ENCODE measurements around the gene R3HDM4. TPM values are rescaled to one million over a fixed set of nuclear protein-coding genes. Genes with fewer than 3 reads are reported as not detected.
"Not testable (repeated sequence)": the region's sequence is repeated elsewhere in the genome, so short reads cannot be mapped to it uniquely, and the experiment has no call there.

R3HDM4 gene
- total RNA-seq: 61.4 and 63.1 TPM in 2 replicates
- long read RNA-seq, partial matches to known transcripts: 0 of 1 reads
- long read RNA-seq, other reads (novel, unspliced or antisense): 1 of 1 reads

DNA sequence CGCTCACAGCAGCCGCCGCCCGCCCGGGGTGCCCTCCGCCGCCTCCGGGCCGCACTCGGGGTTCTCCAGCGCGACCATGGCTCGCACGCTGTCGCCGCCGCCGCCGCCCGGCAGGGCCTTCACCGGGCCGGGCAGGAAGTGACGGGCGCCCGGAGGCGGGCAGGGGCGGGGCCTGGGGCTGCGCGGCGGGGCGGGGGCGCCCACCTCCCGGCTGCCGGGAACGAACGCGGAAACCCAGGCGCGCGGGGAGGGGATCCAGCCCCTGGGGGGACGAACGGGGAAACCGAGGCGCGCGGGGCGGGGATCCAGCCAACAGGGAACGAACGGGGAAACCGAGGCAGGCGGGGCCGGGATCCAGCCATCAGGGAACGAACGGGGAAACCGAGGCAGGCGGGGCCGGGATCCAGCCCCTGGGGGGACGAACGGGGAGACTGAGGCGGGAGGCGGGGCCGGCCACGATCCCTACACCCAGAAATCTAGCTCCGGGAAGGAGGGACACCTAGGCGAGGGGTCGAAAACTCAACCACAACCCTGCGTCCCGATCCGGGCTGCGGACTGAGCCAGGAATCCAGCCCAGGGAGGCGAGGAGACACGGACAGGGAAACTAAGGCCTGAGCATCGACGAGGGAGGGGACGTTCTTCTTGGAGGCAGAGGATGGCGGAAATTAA lies at the start of gene R3HDM4:
Gene R3HDM4, minus strand, starts transcription at position 140 of the 669 bp plus-strand sequence. Its CDS starts 62 bp downstream, at position 78.
- Mint-ChIP-seq H3K4me1 (ENCODE audit: low read depth) (peaks cover 8% of the 10 kb centered on the region), H3K36me3 (ENCODE audit: insufficient read depth) (no peaks in the 10 kb centered on the region), H3K4me3 (ENCODE audit: low read depth) (peak within 1 kb of the TSS; percentile 77), H3K27ac (peak within 1 kb of the TSS; percentile 77), H3K27me3 (peaks cover 6% of the 10 kb centered on the region), H3K9me3 (ENCODE audit: low read depth) (no peaks in the 10 kb centered on the region)
- peak; percentile 62 for DNase-seq (ENCODE audit: low spot score, unreplicated experiment)
- TF ChIP-seq, protein P1, sequence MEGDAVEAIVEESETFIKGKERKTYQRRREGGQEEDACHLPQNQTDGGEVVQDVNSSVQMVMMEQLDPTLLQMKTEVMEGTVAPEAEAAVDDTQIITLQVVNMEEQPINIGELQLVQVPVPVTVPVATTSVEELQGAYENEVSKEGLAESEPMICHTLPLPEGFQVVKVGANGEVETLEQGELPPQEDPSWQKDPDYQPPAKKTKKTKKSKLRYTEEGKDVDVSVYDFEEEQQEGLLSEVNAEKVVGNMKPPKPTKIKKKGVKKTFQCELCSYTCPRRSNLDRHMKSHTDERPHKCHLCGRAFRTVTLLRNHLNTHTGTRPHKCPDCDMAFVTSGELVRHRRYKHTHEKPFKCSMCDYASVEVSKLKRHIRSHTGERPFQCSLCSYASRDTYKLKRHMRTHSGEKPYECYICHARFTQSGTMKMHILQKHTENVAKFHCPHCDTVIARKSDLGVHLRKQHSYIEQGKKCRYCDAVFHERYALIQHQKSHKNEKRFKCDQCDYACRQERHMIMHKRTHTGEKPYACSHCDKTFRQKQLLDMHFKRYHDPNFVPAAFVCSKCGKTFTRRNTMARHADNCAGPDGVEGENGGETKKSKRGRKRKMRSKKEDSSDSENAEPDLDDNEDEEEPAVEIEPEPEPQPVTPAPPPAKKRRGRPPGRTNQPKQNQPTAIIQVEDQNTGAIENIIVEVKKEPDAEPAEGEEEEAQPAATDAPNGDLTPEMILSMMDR (IDR thresholded peaks at IDR 0.05; ENCODE audit: unreplicated experiment): no peak

DNA sequence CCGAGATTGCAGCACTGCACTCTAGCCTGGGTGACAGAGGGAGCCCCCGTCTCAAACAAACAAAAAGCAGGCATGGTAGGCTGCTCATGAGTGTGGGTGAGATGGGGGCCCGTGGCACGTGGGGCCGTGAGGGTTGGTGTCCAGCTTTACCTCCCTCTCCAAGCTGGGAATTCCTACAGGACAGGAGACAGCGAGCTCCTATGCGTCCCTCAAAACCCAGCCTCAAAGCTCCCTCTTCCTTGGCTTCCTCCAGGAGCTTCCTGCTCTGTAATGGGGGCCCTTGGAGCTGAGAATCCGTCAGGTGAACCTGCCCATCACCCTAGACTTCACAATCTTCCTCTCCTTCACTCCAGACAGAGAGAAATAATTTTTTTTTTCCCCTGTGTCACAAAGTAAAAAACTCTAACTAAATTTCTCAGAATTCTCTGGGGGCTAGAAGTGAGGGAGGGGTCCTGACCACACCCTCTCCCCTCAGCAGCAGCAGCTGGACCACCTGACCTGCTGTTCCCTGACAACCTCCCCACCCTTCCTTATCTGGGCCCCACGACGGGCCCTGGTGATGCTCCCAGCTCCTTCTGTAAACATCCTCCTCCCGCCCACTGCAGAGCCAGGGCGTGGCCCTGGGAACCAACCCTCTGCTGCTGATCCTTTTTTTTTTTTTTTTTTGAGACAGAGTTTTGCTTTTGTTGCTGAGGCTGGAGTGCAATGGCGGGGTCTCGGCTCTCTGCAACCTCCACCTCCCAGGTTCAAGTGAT lies 49.0 kb upstream of the R3HDM4 start:
- peak overlapping the region; percentile 31 for H3K4me3 Mint-ChIP-seq (ENCODE audit: low read depth)
- H3K36me3 Mint-ChIP-seq (ENCODE audit: insufficient read depth): peaks cover 28% of the 10 kb centered on the region
- H3K27ac Mint-ChIP-seq: peak overlapping the region; percentile 97

DNA sequence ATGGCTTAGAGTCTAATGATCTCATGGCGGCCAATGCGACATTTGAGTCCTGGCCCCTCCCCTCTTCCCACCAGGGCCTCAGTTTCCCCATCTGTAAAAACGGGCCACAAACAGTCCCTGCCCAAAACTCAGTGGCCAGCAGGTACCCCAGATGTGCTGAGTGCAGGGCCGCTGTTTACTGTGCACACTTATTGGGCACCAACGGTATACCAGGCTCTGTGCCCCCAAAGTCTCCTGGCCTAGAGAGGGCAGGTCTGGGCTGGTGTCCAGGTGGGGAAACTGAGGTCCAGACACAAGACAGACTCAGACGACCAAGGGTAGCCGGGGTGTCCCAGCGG lies 47.6 kb upstream of the R3HDM4 start:
- peak overlapping the region; percentile 82 for H3K27ac Mint-ChIP-seq
- H3K27me3 Mint-ChIP-seq: no peaks in the 10 kb centered on the region
- TF ChIP-seq, protein P1 (IDR thresholded peaks at IDR 0.05; ENCODE audit: unreplicated experiment): no peak
- H3K9me3 Mint-ChIP-seq (ENCODE audit: low read depth): no peaks in the 10 kb centered on the region
- no peak overlapping the region for H3K4me3 Mint-ChIP-seq (ENCODE audit: low read depth)
- no peak for DNase-seq (ENCODE audit: low spot score, unreplicated experiment)
- peaks cover 35% of the 10 kb centered on the region for H3K4me1 Mint-ChIP-seq (ENCODE audit: low read depth)
- peaks cover 19% of the 10 kb centered on the region for H3K36me3 Mint-ChIP-seq (ENCODE audit: insufficient read depth)

More for the DNA sequence above, 49.0 kb upstream of the R3HDM4 start:
- H3K4me1 Mint-ChIP-seq (ENCODE audit: low read depth): peaks cover 29% of the 10 kb centered on the region
- no peaks in the 10 kb centered on the region for H3K9me3 Mint-ChIP-seq (ENCODE audit: low read depth)
- TF ChIP-seq, protein P1 (IDR thresholded peaks at IDR 0.05; ENCODE audit: unreplicated experiment): no peak
- no peak for DNase-seq (ENCODE audit: low spot score, unreplicated experiment)
- no peaks in the 10 kb centered on the region for H3K27me3 Mint-ChIP-seq

DNA sequence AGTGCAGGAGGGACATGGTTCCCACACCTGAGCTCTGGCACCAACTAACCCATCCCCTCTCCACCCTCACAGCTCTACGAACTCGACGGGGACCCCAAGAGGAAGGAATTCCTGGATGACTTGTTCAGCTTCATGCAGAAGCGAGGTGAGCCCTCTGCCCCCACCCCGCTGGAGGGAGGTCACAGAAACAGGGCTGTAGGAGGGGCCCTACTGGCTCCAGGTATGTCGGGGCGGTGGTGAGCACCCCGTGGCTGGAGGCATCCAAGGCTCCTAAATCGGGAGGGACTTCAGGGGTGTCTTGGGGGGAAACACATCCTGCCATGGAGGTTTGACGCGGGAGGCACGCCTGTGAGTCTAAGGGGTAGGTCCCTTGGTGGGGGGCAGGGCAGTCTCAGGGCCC lies 47.0 kb upstream of the R3HDM4 start:
- no peak overlapping the region for H3K4me3 Mint-ChIP-seq (ENCODE audit: low read depth)
- no peak for DNase-seq (ENCODE audit: low spot score, unreplicated experiment)
- H3K27me3 Mint-ChIP-seq: no peaks in the 10 kb centered on the region
- H3K36me3 Mint-ChIP-seq (ENCODE audit: insufficient read depth): peaks cover 14% of the 10 kb centered on the region
- H3K4me1 Mint-ChIP-seq (ENCODE audit: low read depth): peaks cover 37% of the 10 kb centered on the region
- H3K27ac Mint-ChIP-seq: peak overlapping the region; percentile 94
- no peaks in the 10 kb centered on the region for H3K9me3 Mint-ChIP-seq (ENCODE audit: low read depth)
- TF ChIP-seq, protein P1 (IDR thresholded peaks at IDR 0.05; ENCODE audit: unreplicated experiment): peak; percentile 31

DNA sequence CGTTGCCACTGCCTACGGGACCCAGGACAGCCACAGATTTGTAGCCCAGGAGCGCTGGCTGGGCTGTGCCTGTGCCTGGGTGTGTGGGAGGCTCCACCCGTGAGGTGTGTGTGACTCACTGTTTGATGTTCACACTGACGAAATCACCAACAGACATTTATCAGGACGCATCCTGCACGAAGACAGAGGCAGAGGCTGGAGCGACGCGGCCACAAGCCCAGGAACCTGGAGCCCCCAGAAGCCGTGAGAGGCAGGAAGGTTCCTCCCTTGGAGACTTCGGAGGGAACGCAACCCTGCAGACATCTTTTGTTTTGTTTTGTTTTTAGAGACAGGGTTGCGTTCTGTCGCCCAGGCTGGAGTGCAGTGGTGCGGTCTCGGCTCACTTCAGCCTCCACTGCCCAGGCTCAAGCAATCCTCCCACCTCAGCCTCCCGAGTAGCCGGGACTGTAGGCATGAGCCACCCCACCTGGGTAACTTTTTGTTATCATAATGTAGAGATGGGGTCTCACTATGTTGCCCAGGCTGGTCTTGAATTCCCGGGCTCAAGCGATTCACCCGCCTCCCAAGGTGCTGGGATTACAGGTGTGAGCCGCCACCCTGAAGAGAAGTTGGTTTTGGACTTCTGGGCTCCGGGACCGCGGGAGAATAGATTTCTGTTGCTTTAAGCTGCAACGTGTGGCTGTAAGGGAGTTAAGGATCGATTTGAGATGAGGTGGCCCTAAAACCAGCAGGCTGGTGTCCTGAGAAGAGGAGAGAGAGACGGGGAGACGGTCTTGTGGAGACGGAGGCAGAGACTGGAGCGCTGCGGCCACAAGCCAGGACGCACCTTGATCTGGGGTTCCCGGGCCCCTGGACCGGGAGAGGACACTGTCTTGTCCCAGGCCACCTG lies 46.2 kb upstream of the R3HDM4 start:
- H3K27me3 Mint-ChIP-seq: no peaks in the 10 kb centered on the region
- peaks cover 11% of the 10 kb centered on the region for H3K36me3 Mint-ChIP-seq (ENCODE audit: insufficient read depth)
- peak overlapping the region; percentile 29 for H3K4me3 Mint-ChIP-seq (ENCODE audit: low read depth)
- H3K27ac Mint-ChIP-seq: peak overlapping the region; percentile 94
- TF ChIP-seq, protein P1 (IDR thresholded peaks at IDR 0.05; ENCODE audit: unreplicated experiment): no peak
- no peak for DNase-seq (ENCODE audit: low spot score, unreplicated experiment)
- no peaks in the 10 kb centered on the region for H3K9me3 Mint-ChIP-seq (ENCODE audit: low read depth)
- peaks cover 40% of the 10 kb centered on the region for H3K4me1 Mint-ChIP-seq (ENCODE audit: low read depth)

DNA sequence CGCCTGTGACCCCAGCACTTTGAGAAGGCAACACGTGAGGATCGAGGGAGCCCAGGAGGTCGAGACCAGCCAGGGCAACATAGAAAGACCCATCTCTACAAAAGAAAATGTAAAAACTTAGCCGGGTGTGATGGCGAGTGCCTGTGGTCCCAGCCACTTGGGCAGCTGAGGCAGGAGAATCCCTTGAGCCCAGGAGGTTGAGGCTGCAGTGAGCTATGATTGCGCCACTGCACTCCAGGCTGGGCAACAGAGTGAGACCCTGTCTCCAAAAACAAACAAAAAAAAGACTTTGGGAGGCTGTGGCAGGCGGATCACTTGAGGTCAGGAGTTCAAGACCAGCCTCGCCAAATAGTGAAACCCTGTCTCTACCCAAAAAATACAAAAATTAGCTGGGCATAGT lies 44.6 kb upstream of the R3HDM4 start:
- Mint-ChIP-seq H3K27ac (peak overlapping the region; percentile 97), H3K4me1 (ENCODE audit: low read depth) (peaks cover 42% of the 10 kb centered on the region)
- H3K9me3 Mint-ChIP-seq (ENCODE audit: low read depth); H3K4me3 Mint-ChIP-seq (ENCODE audit: low read depth); DNase-seq (ENCODE audit: low spot score, unreplicated experiment); H3K36me3 Mint-ChIP-seq (ENCODE audit: insufficient read depth); H3K27me3 Mint-ChIP-seq: not testable (repeated sequence)
